ENCODE data around the gene CD99L2. TPM values are rescaled to one million over a fixed set of nuclear protein-coding genes. Genes with fewer than 3 reads are reported as not detected.

The CD99L2 gene
- total RNA-seq, 2 donors from 2014 or later, result 11.3 to 18.7 TPM

GRCh38 chrX:150869450-150869849 lies 29.0 kb downstream of the CD99L2 start:
- H3K27ac ChIP-seq (ENCODE audit: low read depth, low read length), result no peak overlapping the region

GRCh38 chrX:150868625-150869024 lies 29.8 kb downstream of the CD99L2 start:
- Mint-ChIP-seq H3K4me3 (no peak overlapping the region), H3K4me1 (peaks cover 11% of the 10 kb centered on the region), H3K27me3 (ENCODE audit: insufficient read depth) (no peaks in the 10 kb centered on the region), H3K9me3 (peaks cover 2% of the 10 kb centered on the region), H3K27ac (no peak overlapping the region), H3K36me3 (ENCODE audit: low read depth) (peaks cover 11% of the 10 kb centered on the region)
- Histone ChIP-seq H3K4me3 (ENCODE audit: low read length) (no peak overlapping the region), H3K27ac (ENCODE audit: low read depth, low read length) (no peak overlapping the region), H3K4me1 (ENCODE audit: control insufficient read depth, insufficient read depth, low read length) (no peaks in the 10 kb centered on the region), H3K27me3 (ENCODE audit: control insufficient read depth, insufficient read depth, low read length, poor library complexity, severe bottlenecking) (no peaks in the 10 kb centered on the region), H3K9me3 (ENCODE audit: control insufficient read depth, low read length) (no peaks in the 10 kb centered on the region), H3K36me3 (ENCODE audit: control insufficient read depth, insufficient read depth, low read length) (no peaks in the 10 kb centered on the region), H3K9ac (ENCODE audit: extremely low read depth, low read length, poor library complexity, severe bottlenecking) (no peak overlapping the region)
- no peak for DNase-seq
- WGBS, 2 experiments (ENCODE audit: insufficient coverage in 1 of 2, insufficient read length in 1 of 2), result 100% methylated on average over 1 of the region's 2 CpGs; no CpG with 5 or more reads in 1 of the 2 experiments
- no peak for TF ChIP-seq CTCF (conservative IDR thresholded peaks at IDR 0.05)

More at GRCh38 chrX:150869450-150869849, 29.0 kb downstream of the CD99L2 start:
- H3K4me3 Mint-ChIP-seq, result no peak overlapping the region
- Histone ChIP-seq H3K9ac (ENCODE audit: extremely low read depth, low read length, poor library complexity, severe bottlenecking) (no peak overlapping the region), H3K27me3 (ENCODE audit: control insufficient read depth, insufficient read depth, low read length, poor library complexity, severe bottlenecking) (no peaks in the 10 kb centered on the region), H3K4me3 (ENCODE audit: low read length) (no peak overlapping the region), H3K36me3 (ENCODE audit: control insufficient read depth, insufficient read depth, low read length) (no peaks in the 10 kb centered on the region), H3K9me3 (ENCODE audit: control insufficient read depth, low read length) (no peaks in the 10 kb centered on the region), H3K4me1 (ENCODE audit: control insufficient read depth, insufficient read depth, low read length) (no peaks in the 10 kb centered on the region)
- WGBS, 2 experiments (ENCODE audit: insufficient coverage in 1 of 2, insufficient read length in 1 of 2), result 89% methylated on average over 3 of the region's 3 CpGs; no CpG with 5 or more reads in 1 of the 2 experiments
- H3K9me3 Mint-ChIP-seq, result peaks cover 2% of the 10 kb centered on the region
- H3K27me3 Mint-ChIP-seq (ENCODE audit: insufficient read depth), result no peaks in the 10 kb centered on the region
- peaks cover 11% of the 10 kb centered on the region for H3K36me3 Mint-ChIP-seq (ENCODE audit: low read depth)
- DNase-seq, result no peak
- no peak for TF ChIP-seq CTCF (conservative IDR thresholded peaks at IDR 0.05)
- H3K4me1 Mint-ChIP-seq, result peaks cover 13% of the 10 kb centered on the region
- no peak overlapping the region for H3K27ac Mint-ChIP-seq

- WGBS, 2 experiments (ENCODE audit: insufficient coverage in 1 of 2, insufficient read length in 1 of 2), result 89% methylated on average over 3 of the region's 3 CpGs; no CpG with 5 or more reads in 1 of the 2 experiments
- DNase-seq, result no peak
- no peak overlapping the region for H3K27ac Mint-ChIP-seq
- Histone ChIP-seq H3K4me3 (ENCODE audit: low read length) (no peak overlapping the region), H3K9me3 (ENCODE audit: control insufficient read depth, low read length) (no peaks in the 10 kb centered on the region), H3K36me3 (ENCODE audit: control insufficient read depth, insufficient read depth, low read length) (no peaks in the 10 kb centered on the region), H3K27ac (ENCODE audit: low read depth, low read length) (no peak overlapping the region), H3K9ac (ENCODE audit: extremely low read depth, low read length, poor library complexity, severe bottlenecking) (no peak overlapping the region), H3K4me1 (ENCODE audit: control insufficient read depth, insufficient read depth, low read length) (no peaks in the 10 kb centered on the region), H3K27me3 (ENCODE audit: control insufficient read depth, insufficient read depth, low read length, poor library complexity, severe bottlenecking) (no peaks in the 10 kb centered on the region)
- H3K9me3 Mint-ChIP-seq, result peaks cover 18% of the 10 kb centered on the region
- H3K4me1 Mint-ChIP-seq, result peaks cover 16% of the 10 kb centered on the region
- H3K4me3 Mint-ChIP-seq, result no peak overlapping the region
- H3K27me3 Mint-ChIP-seq (ENCODE audit: insufficient read depth), result no peaks in the 10 kb centered on the region
- TF ChIP-seq CTCF (conservative IDR thresholded peaks at IDR 0.05), result no peak
- H3K36me3 Mint-ChIP-seq (ENCODE audit: low read depth), result peaks cover 25% of the 10 kb centered on the region
Observed at GRCh38 chrX:150864127-150864526, 34.3 kb downstream of the CD99L2 start.

Data from endodermal cell (in vitro differentiated cells).